Nephron progenitor cell (in vitro differentiated cells): ENCODE measurements around the gene GATA6.

Experiments
- DNase-seq: peaks from one replicate; pipeline ENCODE4 v3.0.0; 2021
- H3K27ac Mint-ChIP-seq: 2 replicates; pipeline ENCODE4 v1.8.0; 2021; ENCODE audit warnings: mild to moderate bottlenecking, moderate library complexity, mixed read lengths
- H3K27me3 Mint-ChIP-seq: 2 replicates; pipeline ENCODE4 v1.8.0; 2021; ENCODE audit warnings: mild to moderate bottlenecking, low read depth, mixed read lengths; ENCODE audit not compliant: poor library complexity
- H3K36me3 Mint-ChIP-seq: 2 replicates; pipeline ENCODE4 v1.8.0; 2021; ENCODE audit warnings: low read depth, mixed read lengths
- H3K4me1 Mint-ChIP-seq: 2 replicates; pipeline ENCODE4 v1.8.0; 2021; ENCODE audit warnings: mixed read lengths
- H3K4me3 Mint-ChIP-seq: 2 replicates; pipeline ENCODE4 v1.8.0; 2021; ENCODE audit warnings: mild to moderate bottlenecking, moderate library complexity, mixed read lengths
- H3K9me3 Mint-ChIP-seq: 2 replicates; pipeline ENCODE4 v1.8.0; 2021; ENCODE audit warnings: mild to moderate bottlenecking, moderate library complexity, mixed read lengths
- CTCF ChIP-seq: fragments of 200-600 bp; sonication (generic); IDR thresholded peaks from 2 replicates; pipeline ENCODE4 v1.5.0; 2021; ENCODE audit warnings: antibody characterized with exemption

Gene GATA6

GRCh38 chr18:22136395-22136794 is 33.0 kb upstream of the GATA6 start:
- Mint-ChIP-seq H3K36me3 (no peaks in the 10 kb centered on the region), H3K9me3 (no peaks in the 10 kb centered on the region), H3K27ac (no peak overlapping the region), H3K4me3 (no peak overlapping the region), H3K4me1 (no peaks in the 10 kb centered on the region), H3K27me3 (peaks cover 14% of the 10 kb centered on the region)
- no peak for TF ChIP-seq CTCF
- DNase-seq, result no peak

- H3K9me3 Mint-ChIP-seq, result no peaks in the 10 kb centered on the region
- DNase-seq, result no peak
- H3K36me3 Mint-ChIP-seq, result no peaks in the 10 kb centered on the region
- TF ChIP-seq CTCF, result no peak
- H3K27me3 Mint-ChIP-seq, result peaks cover 5% of the 10 kb centered on the region
- no peak overlapping the region for H3K4me3 Mint-ChIP-seq
- H3K4me1 Mint-ChIP-seq, result no peaks in the 10 kb centered on the region
- H3K27ac Mint-ChIP-seq, result no peak overlapping the region
These were observed 28.2 kb upstream of the GATA6 start for GRCh38 chr18:22141211-22141610.

GRCh38 chr18:22143347-22144340 is 25.7 kb upstream of the GATA6 start:
- no peak for DNase-seq
- no peaks in the 10 kb centered on the region for H3K36me3 Mint-ChIP-seq
- H3K4me3 Mint-ChIP-seq, result no peak overlapping the region
- H3K27me3 Mint-ChIP-seq, result peaks cover 27% of the 10 kb centered on the region
- H3K4me1 Mint-ChIP-seq, result no peaks in the 10 kb centered on the region
- H3K9me3 Mint-ChIP-seq, result no peaks in the 10 kb centered on the region
- H3K27ac Mint-ChIP-seq, result no peak overlapping the region
- TF ChIP-seq CTCF, result no peak

- Mint-ChIP-seq H3K4me3 (no peak overlapping the region), H3K27me3 (peaks cover 36% of the 10 kb centered on the region), H3K9me3 (no peaks in the 10 kb centered on the region), H3K36me3 (no peaks in the 10 kb centered on the region), H3K4me1 (no peaks in the 10 kb centered on the region), H3K27ac (no peak overlapping the region)
- no peak for TF ChIP-seq CTCF
- DNase-seq, result no peak
These were observed 24.2 kb upstream of the GATA6 start for GRCh38 chr18:22145160-22145559.

GRCh38 chr18:22149710-22150109 is 19.7 kb upstream of the GATA6 start:
- Mint-ChIP-seq H3K36me3 (no peaks in the 10 kb centered on the region), H3K9me3 (no peaks in the 10 kb centered on the region), H3K27me3 (peaks cover 54% of the 10 kb centered on the region), H3K4me1 (no peaks in the 10 kb centered on the region), H3K27ac (no peak overlapping the region), H3K4me3 (no peak overlapping the region)
- DNase-seq, result no peak
- TF ChIP-seq CTCF, result no peak

GRCh38 chr18:22152093-22152492 is 17.3 kb upstream of the GATA6 start:
- no peaks in the 10 kb centered on the region for H3K4me1 Mint-ChIP-seq
- H3K4me3 Mint-ChIP-seq, result no peak overlapping the region
- H3K27me3 Mint-ChIP-seq, result peaks cover 58% of the 10 kb centered on the region
- H3K9me3 Mint-ChIP-seq, result no peaks in the 10 kb centered on the region
- TF ChIP-seq CTCF, result no peak
- H3K27ac Mint-ChIP-seq, result no peak overlapping the region
- no peaks in the 10 kb centered on the region for H3K36me3 Mint-ChIP-seq
- no peak for DNase-seq
